ENCODE results near the gene MYO15B. TPM values are rescaled to one million over a fixed set of nuclear protein-coding genes. Genes with fewer than 3 reads are reported as not detected.

Gene MYO15B
- total and polyA plus RNA-seq, 2 of the 13 experiments (the other 11 are each of a cell fraction or from before 2014, with no cell fraction given), result 2.8 to 8.1 TPM

GRCh38 chr17:75576661-75577060 lies 10.9 kb upstream of the MYO15B start (continued):
- no peak for TF ChIP-seq GFI1 (CRISPR knock-in tag; IDR thresholded peaks at IDR 0.05; ENCODE audit: borderline replicate concordance)
- TF ChIP-seq DMAP1 (CRISPR knock-in tag; IDR thresholded peaks at IDR 0.05), result no peak
- 0 out of 2 replicates have a peak, but pooled peaks have one; percentile 20 for TF ChIP-seq ZBTB43 (CRISPR knock-in tag; conservative IDR thresholded peaks at IDR 0.05)
- 0 out of 2 replicates have a peak, but pooled peaks have one; percentile 27 for TF ChIP-seq MEF2D (CRISPR knock-in tag; IDR thresholded peaks at IDR 0.05)
- TF ChIP-seq ZMYM2 (CRISPR knock-in tag; IDR thresholded peaks at IDR 0.05), result peak; percentile 46; the same call in 1 of the 2 replicates
- no peak for TF ChIP-seq POLR2AphosphoS5 (IDR thresholded peaks at IDR 0.05; ENCODE audit: low read depth, low read length)
- no peak for TF ChIP-seq ATF7-NPFF (CRISPR knock-in tag; IDR thresholded peaks at IDR 0.05; ENCODE audit: low read depth)
- no peak for TF ChIP-seq ZNF318 (CRISPR knock-in tag; IDR thresholded peaks at IDR 0.05)
- TF ChIP-seq TRAFD1 (CRISPR knock-in tag; IDR thresholded peaks at IDR 0.05; ENCODE audit: borderline replicate concordance), result no peak
- peak; percentile 76 for TF ChIP-seq RCOR2 (CRISPR knock-in tag; IDR thresholded peaks at IDR 0.05)
- TF ChIP-seq ZZZ3 (CRISPR knock-in tag; IDR thresholded peaks at IDR 0.05; ENCODE audit: borderline replicate concordance), result no peak
- no peak for TF ChIP-seq SRY (CRISPR knock-in tag; IDR thresholded peaks at IDR 0.05)
- TF ChIP-seq SKIL (CRISPR knock-in tag; IDR thresholded peaks at IDR 0.05; ENCODE audit: borderline replicate concordance), result no peak
- no peak for TF ChIP-seq CBX1 (IDR thresholded peaks at IDR 0.05; ENCODE audit: low read depth)
- 0 out of 2 replicates have a peak, but pooled peaks have one; percentile 22 for TF ChIP-seq ZNF503 (CRISPR knock-in tag; IDR thresholded peaks at IDR 0.05)

Measured in HepG2 (cell line).